Mesendoderm (in vitro differentiated cells): ENCODE results near the gene DMD.

ENCODE experiments used
- DNase-seq: peaks from one replicate; pipeline ENCODE4 v3.0.0; 2013
- H2AK5ac ChIP-seq: 2 replicates; pipeline ENCODE4 v1.6.1; 2013; ENCODE audit warnings: low read length, inconsistent platforms
- H2BK120ac ChIP-seq: 2 replicates; pipeline ENCODE4 v1.6.1; 2013; ENCODE audit warnings: low read depth, mild to moderate bottlenecking, low read length, moderate library complexity, mixed read lengths
- H2BK15ac ChIP-seq: replicated peaks from 2 replicates; pipeline ENCODE4 v1.6.1; 2013; ENCODE audit warnings: low read depth, mild to moderate bottlenecking, moderate library complexity
- H2BK5ac ChIP-seq: 2 replicates; pipeline ENCODE4 v1.6.1; 2013; ENCODE audit warnings: low read length, inconsistent platforms
- H3K18ac ChIP-seq: 2 replicates; pipeline ENCODE4 v1.6.1; 2013; ENCODE audit warnings: mild to moderate bottlenecking, low read length, mixed read lengths
- H3K23ac ChIP-seq: one replicate; pipeline ENCODE4 v1.6.1; 2013; ENCODE audit warnings: low read length
- H3K27ac ChIP-seq: 2 replicates; pipeline ENCODE4 v1.5.1; 2013; ENCODE audit warnings: low read depth, mild to moderate bottlenecking, inconsistent platforms, low read length, moderate library complexity
- H3K27me3 ChIP-seq: 2 replicates; pipeline ENCODE4 v1.6.1; 2013; ENCODE audit warnings: low read length, control low read depth, mild to moderate bottlenecking, inconsistent platforms; ENCODE audit not compliant: insufficient read depth, poor library complexity
- H3K36me3 ChIP-seq: 2 replicates; pipeline ENCODE4 v1.6.1; 2013; ENCODE audit warnings: low read length, inconsistent platforms; ENCODE audit not compliant: control insufficient read depth, insufficient read depth
- H3K4ac ChIP-seq: one replicate; pipeline ENCODE4 v1.6.1; 2013; ENCODE audit warnings: low read depth, mild to moderate bottlenecking, low read length, moderate library complexity
- H3K4me1 ChIP-seq: 2 replicates; pipeline ENCODE4 v1.6.1; 2013; ENCODE audit warnings: low read depth, low read length, inconsistent platforms; ENCODE audit not compliant: control insufficient read depth
- H3K4me2 ChIP-seq: 2 replicates; pipeline ENCODE4 v1.6.1; 2013; ENCODE audit warnings: low read length
- H3K4me3 ChIP-seq: 2 replicates; pipeline ENCODE4 v1.5.1; 2013; ENCODE audit warnings: mild to moderate bottlenecking, low read length
- H3K56ac ChIP-seq: one replicate; pipeline ENCODE4 v1.6.1; 2013; ENCODE audit warnings: low read length
- H3K79me1 ChIP-seq: 2 replicates; pipeline ENCODE4 v1.6.1; 2013; ENCODE audit warnings: low read length, inconsistent platforms
- H3K79me2 ChIP-seq: 2 replicates; pipeline ENCODE4 v1.6.1; 2013; ENCODE audit warnings: mild to moderate bottlenecking, low read length; ENCODE audit not compliant: control insufficient read depth, insufficient read depth
- H3K9ac ChIP-seq: 2 replicates; pipeline ENCODE4 v1.6.1; 2013; ENCODE audit warnings: low read length, inconsistent platforms
- H4K5ac ChIP-seq: one replicate; pipeline ENCODE4 v1.6.1; 2013; ENCODE audit warnings: low read length
- H4K8ac ChIP-seq: one replicate; pipeline ENCODE4 v1.6.1; 2013; ENCODE audit warnings: low read depth, mild to moderate bottlenecking, control low read depth, low read length, moderate library complexity
- WGBS: extraction: QIAGEN DNeasy Blood & Tissue Kit; methylation state at CpG from one replicate; pipeline ENCODE4 v1.1.7; 2013; ENCODE audit warnings: low lambda C conversion rate, missing lambda C conversion rate; ENCODE audit not compliant: insufficient coverage; ENCODE audit errors: extremely low coverage; 5-methylcytosine and 5-hydroxymethylcytosine counted together

The DMD gene

DNA sequence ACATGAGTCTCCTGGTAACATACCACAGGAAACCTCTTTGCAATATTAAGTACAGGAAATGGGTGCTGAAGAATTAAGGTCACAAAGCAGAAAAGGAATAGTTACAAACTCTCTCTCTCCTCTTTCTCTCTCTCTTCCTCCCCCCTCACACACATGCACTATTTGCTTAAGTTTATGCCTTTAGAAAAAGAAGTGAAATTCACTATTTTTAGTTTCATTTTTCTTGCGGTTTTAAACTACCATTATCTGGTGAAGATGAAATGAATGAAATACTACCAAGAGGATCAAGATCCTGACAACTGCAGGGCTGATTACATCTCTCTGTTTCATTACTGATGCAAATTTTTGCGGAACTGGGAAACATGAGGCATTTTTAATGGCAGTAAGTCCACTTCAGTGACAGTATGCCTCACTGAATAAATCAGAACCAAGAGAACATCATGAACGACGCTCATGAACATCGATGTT is 2075.2 kb downstream of the DMD start:
- no CpG with 5 or more reads among the region's 5 CpGs for WGBS

DNA sequence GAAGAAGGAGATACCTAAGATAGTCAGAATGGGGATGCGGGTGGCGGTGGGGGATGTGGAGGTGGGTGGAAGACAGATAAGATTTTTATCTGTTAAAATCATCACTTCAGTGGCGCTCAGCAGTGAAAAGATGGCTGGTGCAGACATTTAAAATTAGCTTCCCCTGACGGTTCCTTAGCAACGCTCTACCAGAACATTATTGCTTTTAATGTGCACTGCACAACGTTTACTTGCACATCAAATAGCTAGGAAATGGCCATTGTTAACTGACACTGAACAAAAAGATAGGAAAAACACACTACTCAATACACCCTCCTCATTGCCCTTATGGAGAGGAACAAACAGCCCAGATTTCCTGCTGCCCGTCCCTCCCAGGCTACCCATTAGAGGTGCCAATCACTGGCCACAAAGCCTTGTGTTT is 2078.5 kb downstream of the DMD start:
- H4K5ac ChIP-seq: no peak overlapping the region
- no peak overlapping the region for H4K8ac ChIP-seq
- H3K18ac ChIP-seq: no peak overlapping the region
- no CpG with 5 or more reads among the region's 7 CpGs for WGBS
- H3K27ac ChIP-seq: no peak overlapping the region
- no peak overlapping the region for H3K9ac ChIP-seq
- H2AK5ac ChIP-seq: no peak overlapping the region
- no peak overlapping the region for H2BK15ac ChIP-seq
- no peak for DNase-seq
- H2BK120ac ChIP-seq: no peak overlapping the region
- H3K4me3 ChIP-seq: no peak overlapping the region
- no peak overlapping the region for H3K4ac ChIP-seq
- H3K56ac ChIP-seq: no peak overlapping the region
- H3K79me2 ChIP-seq: no peaks in the 10 kb centered on the region
- no peak overlapping the region for H3K23ac ChIP-seq
- no peak overlapping the region for H2BK5ac ChIP-seq
- no peaks in the 10 kb centered on the region for H3K4me1 ChIP-seq
- H3K4me2 ChIP-seq: no peak overlapping the region
- no peaks in the 10 kb centered on the region for H3K79me1 ChIP-seq
- H3K27me3 ChIP-seq: no peaks in the 10 kb centered on the region
- H3K36me3 ChIP-seq: no peaks in the 10 kb centered on the region

More for the DNA sequence above, 2075.2 kb downstream of the DMD start:
- Histone ChIP-seq H2BK5ac (no peak overlapping the region), H3K27me3 (no peaks in the 10 kb centered on the region), H4K5ac (no peak overlapping the region), H3K79me1 (no peaks in the 10 kb centered on the region), H2BK120ac (no peak overlapping the region), H2AK5ac (no peak overlapping the region), H3K18ac (no peak overlapping the region), H3K4me3 (no peak overlapping the region), H3K23ac (no peak overlapping the region), H3K4me1 (no peaks in the 10 kb centered on the region), H3K4ac (no peak overlapping the region), H2BK15ac (no peak overlapping the region), H4K8ac (no peak overlapping the region), H3K27ac (no peak overlapping the region), H3K36me3 (no peaks in the 10 kb centered on the region), H3K4me2 (no peak overlapping the region), H3K9ac (no peak overlapping the region), H3K79me2 (no peaks in the 10 kb centered on the region), H3K56ac (no peak overlapping the region)
- DNase-seq: no peak

DNA sequence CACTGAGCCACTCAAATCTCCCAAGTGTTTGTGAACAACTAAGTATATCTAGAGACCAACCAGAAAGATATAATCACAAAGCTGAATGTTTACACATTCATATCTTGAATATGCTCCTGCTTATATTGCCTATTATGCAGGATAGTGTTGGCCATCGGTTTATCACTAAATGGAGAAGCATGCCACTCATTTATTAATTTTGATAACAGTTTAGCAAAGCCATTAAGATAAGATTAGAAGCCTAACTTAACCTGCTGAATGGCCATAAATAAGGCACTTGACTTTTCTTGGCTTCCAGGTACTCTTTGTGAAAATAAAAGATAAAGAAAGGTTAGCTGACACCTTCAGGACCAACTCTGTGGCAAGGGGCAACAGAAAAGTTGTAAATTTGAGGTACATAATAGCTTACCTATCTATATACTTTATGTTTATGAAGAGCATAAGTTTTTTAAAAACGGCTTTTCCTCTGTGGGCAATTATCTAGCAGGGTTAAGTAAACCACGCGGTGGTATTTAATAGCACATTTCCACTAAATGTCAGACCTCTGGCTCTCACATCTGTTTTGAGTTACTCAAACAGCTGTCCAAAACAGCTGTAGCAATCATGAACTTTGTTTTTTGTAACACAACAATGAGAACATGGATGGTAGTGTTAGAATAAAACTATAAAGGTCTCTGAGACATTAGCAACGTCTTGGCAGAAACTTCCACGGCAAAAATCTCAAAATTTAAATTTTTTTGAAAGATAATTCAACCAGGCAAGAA is 2080.7 kb downstream of the DMD start:
- Histone ChIP-seq H3K27me3 (no peaks in the 10 kb centered on the region), H2AK5ac (no peak overlapping the region), H3K4me3 (no peak overlapping the region), H4K5ac (no peak overlapping the region), H2BK15ac (no peak overlapping the region), H3K56ac (no peak overlapping the region), H3K4me1 (no peaks in the 10 kb centered on the region), H4K8ac (no peak overlapping the region), H3K79me2 (no peaks in the 10 kb centered on the region), H3K9ac (no peak overlapping the region), H3K36me3 (no peaks in the 10 kb centered on the region), H2BK120ac (no peak overlapping the region), H3K18ac (no peak overlapping the region), H3K4me2 (no peak overlapping the region), H3K4ac (no peak overlapping the region), H3K27ac (no peak overlapping the region), H2BK5ac (no peak overlapping the region), H3K79me1 (no peaks in the 10 kb centered on the region), H3K23ac (no peak overlapping the region)
- WGBS: no CpG with 5 or more reads among the region's 6 CpGs
- DNase-seq: no peak

DNA sequence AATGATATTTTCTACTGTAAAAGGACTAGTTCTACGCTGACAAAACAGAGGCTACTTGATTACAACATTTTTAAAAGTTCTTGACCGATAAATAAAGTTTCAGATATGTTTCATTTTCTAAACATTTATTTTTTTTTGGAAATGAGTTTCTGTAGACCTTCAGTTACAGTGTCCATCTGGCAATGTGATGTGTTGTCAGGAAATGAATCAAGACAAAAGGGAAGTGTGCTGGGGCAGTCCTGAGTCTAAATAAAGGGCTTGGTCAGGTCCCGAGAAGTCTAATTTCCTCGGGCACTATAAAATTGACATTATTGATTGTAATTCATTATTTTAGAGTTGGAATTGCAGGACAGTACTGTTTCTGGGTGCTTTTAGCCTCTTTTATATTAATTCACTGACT is 2082.5 kb downstream of the DMD start:
- H3K36me3 ChIP-seq: no peaks in the 10 kb centered on the region
- H3K79me2 ChIP-seq: no peaks in the 10 kb centered on the region
- no peaks in the 10 kb centered on the region for H3K79me1 ChIP-seq
- no peak overlapping the region for H4K5ac ChIP-seq
- DNase-seq: no peak
- H3K4me1 ChIP-seq: no peaks in the 10 kb centered on the region
- no CpG with 5 or more reads among the region's 4 CpGs for WGBS
- H3K18ac ChIP-seq: no peak overlapping the region
- no peak overlapping the region for H3K23ac ChIP-seq
- H2BK5ac ChIP-seq: no peak overlapping the region
- H3K4me3 ChIP-seq: no peak overlapping the region
- H2BK15ac ChIP-seq: no peak overlapping the region
- no peak overlapping the region for H3K56ac ChIP-seq
- H3K4me2 ChIP-seq: no peak overlapping the region
- H2BK120ac ChIP-seq: no peak overlapping the region
- H4K8ac ChIP-seq: no peak overlapping the region
- H3K4ac ChIP-seq: no peak overlapping the region
- no peak overlapping the region for H2AK5ac ChIP-seq
- H3K27ac ChIP-seq: no peak overlapping the region
- H3K27me3 ChIP-seq: no peaks in the 10 kb centered on the region
- no peak overlapping the region for H3K9ac ChIP-seq

DNA sequence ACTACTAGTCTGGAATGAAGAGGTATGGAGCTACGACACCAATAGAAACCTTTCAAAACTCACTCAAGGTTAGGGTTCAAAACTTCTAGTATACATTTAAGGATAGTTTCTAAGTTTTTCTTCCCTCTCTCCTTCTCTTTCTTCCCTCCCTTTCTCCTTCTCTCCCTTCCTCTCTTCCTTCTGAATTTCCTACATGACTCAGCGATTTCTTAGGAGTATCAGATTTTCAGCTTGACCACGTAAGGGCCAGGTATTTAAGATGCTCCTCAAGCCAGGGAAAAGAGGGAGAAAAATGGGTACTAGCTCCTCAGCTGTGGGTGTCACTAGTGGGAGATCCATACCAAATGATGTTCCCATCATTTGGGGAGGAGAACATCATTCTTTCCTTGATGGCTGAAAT is 2083.6 kb downstream of the DMD start:
- Histone ChIP-seq H3K27ac (no peak overlapping the region), H4K8ac (no peak overlapping the region), H3K79me1 (no peaks in the 10 kb centered on the region), H3K18ac (no peak overlapping the region), H3K36me3 (no peaks in the 10 kb centered on the region), H3K23ac (no peak overlapping the region), H4K5ac (no peak overlapping the region), H3K4me1 (no peaks in the 10 kb centered on the region), H3K4me2 (no peak overlapping the region), H2AK5ac (no peak overlapping the region), H2BK15ac (no peak overlapping the region), H2BK120ac (no peak overlapping the region), H3K27me3 (no peaks in the 10 kb centered on the region), H3K79me2 (no peaks in the 10 kb centered on the region), H3K4me3 (no peak overlapping the region), H3K9ac (no peak overlapping the region), H2BK5ac (no peak overlapping the region), H3K4ac (no peak overlapping the region), H3K56ac (no peak overlapping the region)
- no peak for DNase-seq
- no CpG with 5 or more reads among the region's 3 CpGs for WGBS

DNA sequence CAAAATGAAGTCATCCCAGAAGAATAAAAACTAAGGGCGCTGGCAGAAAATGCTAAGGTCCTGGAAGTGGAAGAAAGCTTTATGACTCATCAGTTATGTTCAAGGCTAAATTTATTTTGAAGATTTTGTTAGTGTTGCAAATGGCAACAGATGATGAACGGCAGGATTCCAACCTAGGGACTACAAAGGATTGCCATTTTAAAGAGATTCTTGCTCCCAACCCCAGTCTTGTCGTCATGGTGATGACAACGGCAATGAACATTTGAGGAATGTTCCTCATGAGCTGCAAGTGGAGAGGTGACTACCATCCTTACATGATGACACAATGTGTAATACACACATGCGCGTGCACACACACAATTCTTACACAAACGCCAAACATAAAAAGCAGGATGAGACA is 2085.1 kb downstream of the DMD start:
- no peaks in the 10 kb centered on the region for H3K27me3 ChIP-seq
- WGBS: no CpG with 5 or more reads among the region's 7 CpGs

More for the DNA sequence above, 2085.1 kb downstream of the DMD start:
- H3K23ac ChIP-seq: no peak overlapping the region
- no peak overlapping the region for H4K8ac ChIP-seq
- no peaks in the 10 kb centered on the region for H3K4me1 ChIP-seq
- H3K36me3 ChIP-seq: no peaks in the 10 kb centered on the region
- no peak overlapping the region for H3K4me3 ChIP-seq
- H3K56ac ChIP-seq: no peak overlapping the region
- H3K18ac ChIP-seq: no peak overlapping the region
- H2BK5ac ChIP-seq: no peak overlapping the region
- no peak overlapping the region for H3K9ac ChIP-seq
- no peaks in the 10 kb centered on the region for H3K79me2 ChIP-seq
- DNase-seq: peak; percentile 56
- no peaks in the 10 kb centered on the region for H3K79me1 ChIP-seq
- no peak overlapping the region for H4K5ac ChIP-seq
- no peak overlapping the region for H2BK15ac ChIP-seq
- H2AK5ac ChIP-seq: no peak overlapping the region
- H3K4ac ChIP-seq: no peak overlapping the region
- H3K4me2 ChIP-seq: no peak overlapping the region
- H3K27ac ChIP-seq: no peak overlapping the region
- H2BK120ac ChIP-seq: no peak overlapping the region
